A673 (cell line): ENCODE results near the gene AGAP1. TPM values are rescaled to one million over a fixed set of nuclear protein-coding genes. Genes with fewer than 3 reads are reported as not detected.

Experiments
- BruUV-seq: library from RNA; stranded (reverse); fragments of 400-500 nt; replicated peaks from 2 replicates; lab custom pipeline; 2021; lab: Mats Ljungman, UMichigan
- CTCF ChIA-PET: fragments of 300-600 bp; sonication (Branson Sonifier 250); formaldehyde crosslinking; loops from one replicate; lab custom pipeline; 2022; ENCODE audit warnings: antibody characterized with exemption; lab: Charles Lee
- POLR2A ChIA-PET: fragments of 300-600 bp; sonication (Branson Sonifier 250); formaldehyde crosslinking; loops from one replicate; lab custom pipeline; 2022; ENCODE audit warnings: antibody characterized with exemption; ENCODE audit not compliant: low non-redundant PET; lab: Charles Lee
- DNase-seq: peaks from one replicate; pipeline ENCODE4 v3.0.0-alpha.2; 2015; ENCODE audit warnings: low spot score
- H3K27ac ChIP-seq: fragments of 200-600 bp; sonication (generic); 2 replicates; pipeline ENCODE4 v1.5.1; 2016; ENCODE audit warnings: mixed run types, low read depth, mild to moderate bottlenecking, mixed read lengths, antibody characterized with exemption, low read length; ENCODE audit not compliant: poor library complexity, severe bottlenecking
- H3K27me3 ChIP-seq: fragments of 200-600 bp; sonication (generic); replicated peaks from 2 replicates; pipeline ENCODE4 v1.6.1; 2017; ENCODE audit warnings: mixed run types, low read depth, mild to moderate bottlenecking, mixed read lengths, antibody characterized with exemption, low read length; ENCODE audit not compliant: insufficient read depth, poor library complexity
- H3K36me3 ChIP-seq: fragments of 200-600 bp; sonication (generic); 2 replicates; pipeline ENCODE4 v1.6.1; 2016; ENCODE audit warnings: mixed run types, mild to moderate bottlenecking, mixed read lengths, antibody characterized with exemption, low read length; ENCODE audit not compliant: insufficient read depth, poor library complexity, severe bottlenecking
- H3K4me1 ChIP-seq: fragments of 200-600 bp; sonication (generic); 2 replicates; pipeline ENCODE4 v1.6.1; 2017; ENCODE audit warnings: mixed run types, mild to moderate bottlenecking, mixed read lengths, antibody characterized with exemption, low read length; ENCODE audit not compliant: insufficient read depth, poor library complexity, severe bottlenecking
- H3K4me3 ChIP-seq: fragments of 200-600 bp; sonication (generic); 2 replicates; pipeline ENCODE4 v1.5.1; 2016; ENCODE audit warnings: low read depth, mixed run types, mild to moderate bottlenecking, mixed read lengths, low read length; ENCODE audit not compliant: poor library complexity, severe bottlenecking
- H3K9me3 ChIP-seq: fragments of 200-600 bp; sonication (generic); 2 replicates; pipeline ENCODE4 v1.6.1; 2016; ENCODE audit warnings: mixed run types, low read depth, mild to moderate bottlenecking, mixed read lengths, antibody characterized with exemption, low read length; ENCODE audit not compliant: poor library complexity, severe bottlenecking
- CTCF ChIP-seq: fragments of 300-800, 200-600 bp; sonication (generic); conservative IDR thresholded peaks from 2 replicates; pipeline ENCODE4 v1.5.1; 2017; ENCODE audit warnings: low read depth, mild to moderate bottlenecking, antibody characterized with exemption, low read length, moderate library complexity, mixed read lengths
- EZH2 ChIP-seq: fragments of 200-600 bp; sonication (generic); IDR thresholded peaks from 2 replicates; pipeline ENCODE4 v1.6.1; 2017; ENCODE audit warnings: borderline replicate concordance, low read depth, mild to moderate bottlenecking, mixed read lengths, antibody characterized with exemption, low read length; ENCODE audit not compliant: poor library complexity, severe bottlenecking
- intact Hi-C: fragments of 100-400 bp; cut with micrococcal nuclease; formaldehyde crosslinking; loops from one replicate; pipeline ENCODE4 v1.10.0; 2022; ENCODE audit not compliant: unreplicated experiment
- total RNA-seq: library from RNA; stranded (reverse); gene quantifications from 2 replicates; pipeline ENCODE4 v1.2.3, GENCODE V29; 2021

Gene AGAP1
- total RNA-seq, 1 experiment from 2014 or later, result 25.3 TPM

DNA sequence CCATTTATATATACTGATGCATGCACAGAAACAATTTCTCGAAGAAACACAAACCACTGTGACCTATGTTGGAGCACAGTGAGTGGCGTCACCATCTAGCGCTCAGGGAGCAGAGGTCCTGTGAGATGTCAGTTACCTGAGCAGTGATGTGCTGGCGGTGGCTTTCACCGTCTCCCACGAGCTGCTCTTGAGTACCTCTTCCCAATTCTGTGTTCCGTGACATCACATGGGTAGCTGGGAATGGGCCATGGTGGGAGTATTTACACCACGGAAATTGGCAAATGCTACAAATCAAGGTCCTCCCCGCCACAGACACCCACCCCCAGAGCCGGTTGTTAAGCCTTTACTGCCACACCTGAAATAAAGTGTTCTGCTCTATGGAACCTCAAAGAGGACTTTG lies 650.0 kb downstream of the AGAP1 start:
- BruUV-seq, result no TSS peak
- peaks cover 6% of the 10 kb centered on the region for H3K27me3 ChIP-seq
- ChIA-PET POLR2A (no interaction called here), CTCF (interaction anchor here (0.5 to 0.6 kb wide), 2 partner anchors 417 to 441 kb away, joined by 3 to 5 read pairs; no protein-coding TSS in a partner anchor)
- TF ChIP-seq EZH2, result no peak
- TF ChIP-seq CTCF, result no peak
- no peaks in the 10 kb centered on the region for H3K9me3 ChIP-seq
- no peak overlapping the region for H3K4me3 ChIP-seq
- intact Hi-C loops, result no loop called here
- no peak overlapping the region for H3K27ac ChIP-seq
- no peak for DNase-seq
- no peaks in the 10 kb centered on the region for H3K4me1 ChIP-seq
- H3K36me3 ChIP-seq, result no peaks in the 10 kb centered on the region

DNA sequence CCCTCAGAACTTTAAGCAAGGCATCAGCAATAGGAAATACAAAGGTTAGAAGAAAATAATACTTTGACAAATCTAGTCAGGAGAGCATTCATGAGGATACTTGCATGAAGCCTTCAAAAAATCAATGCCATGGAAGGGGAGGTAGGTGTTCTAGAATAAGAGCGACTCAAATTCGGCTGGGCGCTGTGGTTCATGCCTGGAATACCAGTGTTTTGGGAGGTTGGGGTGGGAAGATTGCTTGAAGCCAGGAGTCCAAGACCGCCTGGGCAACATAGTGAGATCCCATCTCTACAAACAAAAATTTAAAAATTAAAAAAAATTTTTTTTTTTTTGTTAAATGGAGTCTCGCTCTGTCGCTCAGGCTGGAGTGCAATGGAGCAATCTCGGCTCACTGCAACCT lies 652.6 kb downstream of the AGAP1 start:
- no peak overlapping the region for H3K27ac ChIP-seq
- H3K36me3 ChIP-seq, result no peaks in the 10 kb centered on the region
- DNase-seq, result no peak
- ChIA-PET CTCF (no interaction called here), POLR2A (no interaction called here)
- BruUV-seq, result no TSS peak
- no peaks in the 10 kb centered on the region for H3K4me1 ChIP-seq
- no peak overlapping the region for H3K4me3 ChIP-seq
- no peaks in the 10 kb centered on the region for H3K9me3 ChIP-seq
- TF ChIP-seq CTCF, result no peak
- no peak for TF ChIP-seq EZH2
- intact Hi-C loops, result no loop called here
- peaks cover 6% of the 10 kb centered on the region for H3K27me3 ChIP-seq

- TF ChIP-seq EZH2, result no peak
- no peak for TF ChIP-seq CTCF
- no peaks in the 10 kb centered on the region for H3K4me1 ChIP-seq
Measured at GRCh38 chr2:236155406-236155805, 661.6 kb downstream of the AGAP1 start.

More at GRCh38 chr2:236155406-236155805, 661.6 kb downstream of the AGAP1 start:
- POLR2A ChIA-PET, result no interaction called here
- CTCF ChIA-PET, result no interaction called here
- intact Hi-C loops, result no loop called here
- no TSS peak for BruUV-seq
- H3K27ac ChIP-seq, result no peak overlapping the region
- no peak for DNase-seq
- H3K4me3 ChIP-seq, result no peak overlapping the region
- H3K36me3 ChIP-seq, result no peaks in the 10 kb centered on the region
- no peaks in the 10 kb centered on the region for H3K9me3 ChIP-seq
- H3K27me3 ChIP-seq, result no peaks in the 10 kb centered on the region
